Panc1 (cell line): Measurements from ENCODE around the gene SIVA1.

Experiments used
- CTCF ChIP-seq: fragments of 450-650 bp; IDR thresholded peaks from 2 replicates; pipeline ENCODE4 v1.5.1; 2017; ENCODE audit warnings: mild to moderate bottlenecking
- POLR2AphosphoS5 ChIP-seq: IDR thresholded peaks from 2 replicates; pipeline ENCODE4 v1.6.1; 2012; ENCODE audit warnings: mild to moderate bottlenecking, low read depth, low read length, moderate library complexity

- no peak for TF ChIP-seq CTCF
- TF ChIP-seq POLR2AphosphoS5, result no peak
Observed at GRCh38 chr14:104744484-104744883, 8.5 kb upstream of the SIVA1 start.
